Progenitor cell of endocrine pancreas (in vitro differentiated cells): Measurements from ENCODE around the gene EFTUD2. TPM values are rescaled to one million over a fixed set of nuclear protein-coding genes. Genes with fewer than 3 reads are reported as not detected.

Source experiments
- DNase-seq: peaks from one replicate; pipeline ENCODE4 v3.0.0; 2021; ENCODE audit warnings: low spot score; ENCODE audit not compliant: unreplicated experiment
- H3K27ac Mint-ChIP-seq: 2 replicates; pipeline ENCODE4 v1.8.0; 2021; ENCODE audit warnings: mild to moderate bottlenecking, moderate library complexity, mixed read lengths
- H3K27me3 Mint-ChIP-seq: 2 replicates; pipeline ENCODE4 v1.8.0; 2021; ENCODE audit warnings: mixed read lengths
- H3K36me3 Mint-ChIP-seq: 2 replicates; pipeline ENCODE4 v1.8.0; 2022; ENCODE audit warnings: mixed read lengths; ENCODE audit not compliant: insufficient read depth
- H3K4me1 Mint-ChIP-seq: 2 replicates; pipeline ENCODE4 v1.8.0; 2021; ENCODE audit warnings: low read depth, mixed read lengths
- H3K4me3 Mint-ChIP-seq: 2 replicates; pipeline ENCODE4 v1.8.0; 2021; ENCODE audit warnings: low read depth, mild to moderate bottlenecking, moderate library complexity, mixed read lengths
- H3K9me3 Mint-ChIP-seq: 2 replicates; pipeline ENCODE4 v1.8.0; 2021; ENCODE audit warnings: low read depth, mixed read lengths
- total RNA-seq: library from RNA; stranded (reverse); gene quantifications from 2 replicates; pipeline ENCODE4 v1.2.1, GENCODE V29; 2021
- TF ChIP-seq, protein P1 (sequence below): fragments of 200-600 bp; sonication (generic); IDR thresholded peaks from one replicate; pipeline ENCODE4 v1.5.0; 2021; ENCODE audit warnings: antibody characterized with exemption, mild to moderate bottlenecking; ENCODE audit not compliant: unreplicated experiment

Gene EFTUD2
- total RNA-seq, 1 donor from 2014 or later = 127 TPM

- TF ChIP-seq, protein P1, sequence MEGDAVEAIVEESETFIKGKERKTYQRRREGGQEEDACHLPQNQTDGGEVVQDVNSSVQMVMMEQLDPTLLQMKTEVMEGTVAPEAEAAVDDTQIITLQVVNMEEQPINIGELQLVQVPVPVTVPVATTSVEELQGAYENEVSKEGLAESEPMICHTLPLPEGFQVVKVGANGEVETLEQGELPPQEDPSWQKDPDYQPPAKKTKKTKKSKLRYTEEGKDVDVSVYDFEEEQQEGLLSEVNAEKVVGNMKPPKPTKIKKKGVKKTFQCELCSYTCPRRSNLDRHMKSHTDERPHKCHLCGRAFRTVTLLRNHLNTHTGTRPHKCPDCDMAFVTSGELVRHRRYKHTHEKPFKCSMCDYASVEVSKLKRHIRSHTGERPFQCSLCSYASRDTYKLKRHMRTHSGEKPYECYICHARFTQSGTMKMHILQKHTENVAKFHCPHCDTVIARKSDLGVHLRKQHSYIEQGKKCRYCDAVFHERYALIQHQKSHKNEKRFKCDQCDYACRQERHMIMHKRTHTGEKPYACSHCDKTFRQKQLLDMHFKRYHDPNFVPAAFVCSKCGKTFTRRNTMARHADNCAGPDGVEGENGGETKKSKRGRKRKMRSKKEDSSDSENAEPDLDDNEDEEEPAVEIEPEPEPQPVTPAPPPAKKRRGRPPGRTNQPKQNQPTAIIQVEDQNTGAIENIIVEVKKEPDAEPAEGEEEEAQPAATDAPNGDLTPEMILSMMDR = no peak
- no peaks in the 10 kb centered on the region for H3K9me3 Mint-ChIP-seq
- H3K27me3 Mint-ChIP-seq = peaks cover 4% of the 10 kb centered on the region
- H3K4me1 Mint-ChIP-seq = peaks cover 14% of the 10 kb centered on the region
- no peak for DNase-seq
- no peak overlapping the region for H3K27ac Mint-ChIP-seq
- H3K36me3 Mint-ChIP-seq = no peaks in the 10 kb centered on the region
- no peak overlapping the region for H3K4me3 Mint-ChIP-seq
These were observed 2.2 kb upstream of the EFTUD2 start for GRCh38 chr17:44901411-44901921.

DNA sequence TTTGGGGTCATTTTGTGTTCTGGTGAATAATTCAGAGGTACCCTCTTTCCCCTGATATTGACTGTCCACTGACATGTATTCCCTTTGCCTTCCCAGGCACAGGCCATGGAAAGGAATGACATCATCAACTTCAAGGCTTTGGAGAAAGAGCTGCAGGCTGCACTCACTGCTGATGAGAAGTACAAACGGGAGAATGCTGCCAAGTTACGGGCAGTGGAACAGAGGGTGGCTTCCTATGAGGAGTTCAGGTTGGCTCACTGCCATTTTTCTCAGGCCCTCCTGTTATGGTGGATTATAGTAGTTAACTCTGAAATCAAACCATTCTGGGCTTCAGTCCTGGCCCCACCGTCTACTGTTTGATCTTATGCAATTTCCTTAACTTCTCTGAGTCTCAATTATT lies 1.6 kb upstream of the EFTUD2 start:
- no peaks in the 10 kb centered on the region for H3K9me3 Mint-ChIP-seq
- peak overlapping the region; percentile 88 for H3K4me3 Mint-ChIP-seq
- TF ChIP-seq, protein P1 = no peak
- no peak overlapping the region for H3K27ac Mint-ChIP-seq
- H3K4me1 Mint-ChIP-seq = peaks cover 14% of the 10 kb centered on the region
- no peaks in the 10 kb centered on the region for H3K36me3 Mint-ChIP-seq
- no peaks in the 10 kb centered on the region for H3K27me3 Mint-ChIP-seq
- DNase-seq = no peak

DNA sequence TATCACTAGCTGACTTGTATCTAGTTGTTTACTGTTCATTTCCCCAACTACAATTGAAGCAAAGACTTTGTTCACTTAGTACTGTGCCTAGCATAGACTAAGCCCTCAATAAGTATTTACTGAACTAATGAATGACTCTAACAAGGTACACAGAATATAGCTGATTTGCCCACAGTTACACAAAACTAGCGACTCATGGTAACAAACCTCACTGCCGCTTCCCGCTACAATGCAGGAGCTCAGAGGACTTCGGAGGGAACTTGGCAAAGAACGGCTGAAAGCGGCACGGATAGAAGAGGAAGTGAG lies 524 bp downstream of the EFTUD2 start:
- peaks cover 1% of the 10 kb centered on the region for H3K36me3 Mint-ChIP-seq
- peak overlapping the region; percentile 88 for H3K4me3 Mint-ChIP-seq
- peak overlapping the region; percentile 100 for H3K27ac Mint-ChIP-seq
- TF ChIP-seq, protein P1 = no peak
- peaks cover 14% of the 10 kb centered on the region for H3K4me1 Mint-ChIP-seq
- no peak for DNase-seq
- no peaks in the 10 kb centered on the region for H3K27me3 Mint-ChIP-seq
- no peaks in the 10 kb centered on the region for H3K9me3 Mint-ChIP-seq

GRCh38 chr17:44894642-44895041 lies 4.6 kb downstream of the EFTUD2 start:
- H3K9me3 Mint-ChIP-seq = no peaks in the 10 kb centered on the region

GRCh38 chr17:44892250-44892649 lies 7.0 kb downstream of the EFTUD2 start:
- TF ChIP-seq, protein P1 = no peak
- DNase-seq = no peak
- H3K36me3 Mint-ChIP-seq = peaks cover 8% of the 10 kb centered on the region
- no peaks in the 10 kb centered on the region for H3K27me3 Mint-ChIP-seq
- no peak overlapping the region for H3K4me3 Mint-ChIP-seq
- H3K27ac Mint-ChIP-seq = no peak overlapping the region
- no peaks in the 10 kb centered on the region for H3K4me1 Mint-ChIP-seq
- no peaks in the 10 kb centered on the region for H3K9me3 Mint-ChIP-seq

More at GRCh38 chr17:44894642-44895041, 4.6 kb downstream of the EFTUD2 start:
- no peak for DNase-seq
- no peaks in the 10 kb centered on the region for H3K27me3 Mint-ChIP-seq
- peaks cover 10% of the 10 kb centered on the region for H3K4me1 Mint-ChIP-seq
- no peak overlapping the region for H3K4me3 Mint-ChIP-seq
- TF ChIP-seq, protein P1 = no peak
- H3K27ac Mint-ChIP-seq = no peak overlapping the region
- peaks cover 8% of the 10 kb centered on the region for H3K36me3 Mint-ChIP-seq
